Measurements from ENCODE around the gene COL17A1. TPM values are rescaled to one million over a fixed set of nuclear protein-coding genes. Genes with fewer than 3 reads are reported as not detected.

COL17A1 gene
- polyA plus RNA-seq, 1 experiment: not detected

GRCh38 chr10:104034401-104035193 is 51.1 kb downstream of the COL17A1 start:
- H3K9me3 ChIP-seq (ENCODE audit: control insufficient read depth, insufficient read depth, low read length): no peaks in the 10 kb centered on the region; the same call in 1 of the 2 replicates
- H3K27me3 ChIP-seq (ENCODE audit: control insufficient read depth, insufficient read depth, low read length): no peaks in the 10 kb centered on the region
- CTCF ChIA-PET: interaction anchor here (1.0 kb wide), 1 partner anchor 15 kb away, joined by 4 read pairs; no protein-coding TSS in a partner anchor
- POLR2A ChIA-PET: no interaction called here
- TF ChIP-seq CTCF (IDR thresholded peaks at IDR 0.05; ENCODE audit: low read depth, low read length): no peak
- no peak overlapping the region for H3K4me3 ChIP-seq (ENCODE audit: low read depth, low read length)
- no peak overlapping the region for H3K27ac ChIP-seq (ENCODE audit: low read depth, low read length)
- DNase-seq (ENCODE audit: low read depth, low spot score): no peak

GRCh38 chr10:104033966-104034365 is 51.7 kb downstream of the COL17A1 start:
- ChIA-PET CTCF (no interaction called here), POLR2A (no interaction called here)
- Histone ChIP-seq H3K27ac (ENCODE audit: low read depth, low read length) (no peak overlapping the region), H3K27me3 (ENCODE audit: control insufficient read depth, insufficient read depth, low read length) (no peaks in the 10 kb centered on the region), H3K4me3 (ENCODE audit: low read depth, low read length) (no peak overlapping the region), H3K9me3 (ENCODE audit: control insufficient read depth, insufficient read depth, low read length) (no peaks in the 10 kb centered on the region; the same call in 1 of the 2 replicates)
- no peak for TF ChIP-seq CTCF (IDR thresholded peaks at IDR 0.05; ENCODE audit: low read depth, low read length)
- DNase-seq (ENCODE audit: low read depth, low spot score): no peak

GRCh38 chr10:104033401-104033930 is 52.2 kb downstream of the COL17A1 start:
- no peak for DNase-seq (ENCODE audit: low read depth, low spot score)
- POLR2A ChIA-PET: no interaction called here

GRCh38 chr10:104032144-104032775 is 53.4 kb downstream of the COL17A1 start:
- CTCF ChIA-PET: interaction anchor here (1.0 to 1.2 kb wide), 3 partner anchors 13 to 259 kb away, joined by 3 to 5 read pairs (median 3); no protein-coding TSS in a partner anchor
- Histone ChIP-seq H3K27ac (ENCODE audit: low read depth, low read length) (no peak overlapping the region), H3K9me3 (ENCODE audit: control insufficient read depth, insufficient read depth, low read length) (no peaks in the 10 kb centered on the region; the same call in 1 of the 2 replicates), H3K4me3 (ENCODE audit: low read depth, low read length) (no peak overlapping the region), H3K27me3 (ENCODE audit: control insufficient read depth, insufficient read depth, low read length) (no peaks in the 10 kb centered on the region)
- POLR2A ChIA-PET: no interaction called here
- no peak for TF ChIP-seq CTCF (IDR thresholded peaks at IDR 0.05; ENCODE audit: low read depth, low read length)
- DNase-seq (ENCODE audit: low read depth, low spot score): no peak

More at GRCh38 chr10:104033401-104033930, 52.2 kb downstream of the COL17A1 start:
- TF ChIP-seq CTCF (IDR thresholded peaks at IDR 0.05; ENCODE audit: low read depth, low read length): no peak
- no peak overlapping the region for H3K27ac ChIP-seq (ENCODE audit: low read depth, low read length)
- CTCF ChIA-PET: no interaction called here
- no peak overlapping the region for H3K4me3 ChIP-seq (ENCODE audit: low read depth, low read length)
- no peaks in the 10 kb centered on the region; the same call in 1 of the 2 replicates for H3K9me3 ChIP-seq (ENCODE audit: control insufficient read depth, insufficient read depth, low read length)
- no peaks in the 10 kb centered on the region for H3K27me3 ChIP-seq (ENCODE audit: control insufficient read depth, insufficient read depth, low read length)

Data from AG04450 (cell line).